ENCODE measurements around the gene LRRC4.

Gene LRRC4

DNA sequence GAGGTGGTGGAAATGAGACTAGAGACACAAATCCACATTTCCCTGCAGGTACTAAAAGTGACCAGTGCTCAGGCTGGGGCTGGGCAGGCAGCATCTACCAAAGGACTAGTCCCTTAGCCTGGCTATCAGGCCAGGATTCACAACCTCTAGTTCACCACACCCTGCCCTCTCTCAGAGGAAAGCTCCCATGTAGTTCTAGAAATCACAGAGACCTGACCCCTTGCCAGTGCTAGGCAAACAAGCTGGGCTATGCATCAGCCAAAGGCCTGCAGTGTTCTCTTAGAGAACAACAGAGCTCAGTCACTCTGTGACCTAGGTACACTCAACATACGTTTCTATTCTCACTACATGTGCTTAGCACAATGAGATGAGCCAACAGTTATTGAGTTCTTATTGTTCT, 26.7 kb upstream of the LRRC4 start:
- no peak for DNase-seq

DNA sequence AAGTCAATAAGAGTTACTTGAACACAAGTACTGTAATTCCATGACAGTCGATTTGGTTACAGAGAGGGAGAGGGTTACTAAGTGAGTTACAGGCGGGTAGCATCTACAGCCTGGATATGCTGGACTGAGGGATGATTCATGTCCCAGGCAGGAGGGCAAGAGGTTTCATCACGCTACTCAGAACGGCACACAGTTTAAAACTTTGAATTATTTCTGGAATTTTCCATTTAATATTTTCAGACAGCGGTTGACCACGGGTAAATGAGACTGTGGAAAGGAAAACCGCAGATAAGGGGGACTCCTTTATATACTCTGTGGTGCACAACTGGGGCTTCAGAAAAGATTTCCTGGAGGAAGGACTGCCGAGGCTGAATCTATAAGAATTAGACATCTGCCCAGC, 25.7 kb upstream of the LRRC4 start:
- no peak for DNase-seq

DNA sequence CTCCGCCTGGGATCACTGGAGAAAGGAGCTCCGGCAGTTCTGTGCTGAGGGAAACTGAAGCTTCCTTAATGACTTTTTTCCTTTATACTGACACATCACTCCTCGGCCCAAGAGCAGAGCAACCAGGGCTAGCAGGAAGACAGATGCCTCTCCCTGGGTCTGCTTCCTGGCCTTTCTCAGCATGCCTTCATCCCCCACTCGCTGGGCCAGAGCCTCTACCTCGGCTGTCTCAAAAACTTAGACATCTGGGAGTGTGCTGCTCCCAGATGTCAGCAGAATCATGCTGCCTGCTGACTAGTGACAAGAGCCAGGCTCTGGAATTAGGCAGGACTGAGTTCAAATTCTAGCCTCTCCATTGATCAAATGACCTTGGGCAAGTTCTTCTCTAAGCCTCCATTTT, 24.4 kb upstream of the LRRC4 start:
- DNase-seq: no peak

DNA sequence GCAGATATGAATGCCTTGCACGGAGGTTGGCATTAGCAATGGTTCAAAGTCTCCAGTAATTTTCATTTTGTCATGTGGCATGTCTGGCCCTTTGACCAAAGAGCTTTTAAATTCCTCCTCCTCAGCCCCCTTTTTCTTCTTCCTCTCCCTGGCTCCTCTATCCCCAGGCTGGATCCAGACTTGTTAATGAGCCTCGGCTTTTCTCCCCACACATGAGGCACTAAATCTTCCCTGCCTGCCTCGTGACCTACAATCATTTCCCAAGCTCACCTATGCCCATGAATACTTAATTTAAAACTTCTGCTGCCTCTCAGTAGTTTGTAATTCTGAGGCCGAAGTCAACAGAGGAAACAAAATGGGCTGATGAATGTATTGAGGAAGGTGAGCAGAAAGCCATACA, 23.3 kb upstream of the LRRC4 start:
- DNase-seq: no peak

DNA sequence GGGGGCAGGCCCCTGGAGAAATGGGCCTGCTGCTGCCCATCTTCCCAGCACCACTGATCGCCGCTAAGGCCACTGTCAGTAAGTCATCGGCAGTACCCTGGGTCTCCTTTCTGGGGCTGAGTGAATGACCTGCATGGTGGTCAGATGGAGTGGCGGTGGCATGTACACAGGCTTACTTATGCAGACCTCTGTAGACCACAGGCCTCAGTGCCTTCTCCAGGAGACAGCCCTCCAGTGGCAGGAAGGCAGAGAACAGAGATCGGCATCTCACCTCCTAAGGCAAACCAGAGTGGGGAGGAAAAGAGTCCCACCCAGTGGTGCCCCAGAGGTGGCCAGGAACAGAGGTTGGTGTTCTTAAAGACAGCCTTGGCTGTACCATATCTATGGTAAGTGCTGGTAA, 22.8 kb upstream of the LRRC4 start:
- DNase-seq: no peak

GRCh38 chr7:128053023-128053422, 21.8 kb upstream of the LRRC4 start:
- DNase-seq: peak in 1 of 2 donors; percentile 14

- no peak for DNase-seq
Observed at GRCh38 chr7:128052404-128052803, 21.2 kb upstream of the LRRC4 start.

GRCh38 chr7:128045766-128046165, 14.5 kb upstream of the LRRC4 start:
- no peak for DNase-seq

DNA sequence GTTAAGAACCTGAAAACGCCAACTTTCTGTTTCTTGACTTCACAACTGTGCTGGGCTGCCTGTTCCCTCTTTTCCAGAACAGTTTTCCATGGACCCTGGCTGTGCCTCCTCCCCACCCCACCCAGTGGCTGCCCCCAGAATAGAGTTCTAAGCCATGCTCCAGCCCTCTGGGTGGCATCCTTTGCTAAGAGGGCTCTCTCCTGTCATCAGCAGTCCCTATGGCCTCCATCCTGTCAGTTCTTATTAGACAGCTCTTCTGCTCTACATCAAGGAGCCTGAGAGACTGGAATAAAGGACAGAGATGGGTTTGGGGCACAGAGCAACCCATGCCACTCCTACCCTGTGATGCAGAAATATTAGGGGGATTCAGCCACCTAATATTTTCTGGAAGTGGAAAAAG, 13.9 kb upstream of the LRRC4 start:
- DNase-seq: no peak

- DNase-seq: no peak
Observed at GRCh38 chr7:128044064-128044463, 12.8 kb upstream of the LRRC4 start.

GRCh38 chr7:128042012-128042411, 10.8 kb upstream of the LRRC4 start:
- DNase-seq: no peak

GRCh38 chr7:128041203-128041602, 10.0 kb upstream of the LRRC4 start:
- no peak for DNase-seq

DNA sequence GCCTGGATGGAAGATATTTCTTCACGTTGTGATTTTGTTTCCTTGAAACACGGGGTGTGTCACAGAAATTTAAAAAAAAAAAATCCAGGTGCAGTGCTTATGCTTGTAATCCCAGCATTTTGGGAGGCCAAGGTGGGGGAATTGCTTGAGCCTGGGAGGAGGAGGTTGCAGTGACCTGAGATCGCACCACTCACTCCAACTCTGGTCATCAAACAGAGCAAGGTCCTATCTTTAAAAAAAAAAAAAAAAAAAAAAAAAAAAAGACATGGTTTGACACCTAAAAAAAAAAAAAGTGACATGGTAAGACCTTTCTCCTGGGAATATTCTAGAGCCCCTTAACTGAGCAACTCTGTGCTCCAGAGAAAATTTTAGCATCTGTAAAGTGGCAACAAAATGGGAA, 9.0 kb upstream of the LRRC4 start:
- no peak for DNase-seq

- DNase-seq: no peak
Observed at GRCh38 chr7:128039544-128039953, 8.3 kb upstream of the LRRC4 start.

- DNase-seq: no peak
Observed at GRCh38 chr7:128037880-128038619, 6.8 kb upstream of the LRRC4 start.

- DNase-seq: no peak
Observed at GRCh38 chr7:128037081-128037480, 5.8 kb upstream of the LRRC4 start.

DNA sequence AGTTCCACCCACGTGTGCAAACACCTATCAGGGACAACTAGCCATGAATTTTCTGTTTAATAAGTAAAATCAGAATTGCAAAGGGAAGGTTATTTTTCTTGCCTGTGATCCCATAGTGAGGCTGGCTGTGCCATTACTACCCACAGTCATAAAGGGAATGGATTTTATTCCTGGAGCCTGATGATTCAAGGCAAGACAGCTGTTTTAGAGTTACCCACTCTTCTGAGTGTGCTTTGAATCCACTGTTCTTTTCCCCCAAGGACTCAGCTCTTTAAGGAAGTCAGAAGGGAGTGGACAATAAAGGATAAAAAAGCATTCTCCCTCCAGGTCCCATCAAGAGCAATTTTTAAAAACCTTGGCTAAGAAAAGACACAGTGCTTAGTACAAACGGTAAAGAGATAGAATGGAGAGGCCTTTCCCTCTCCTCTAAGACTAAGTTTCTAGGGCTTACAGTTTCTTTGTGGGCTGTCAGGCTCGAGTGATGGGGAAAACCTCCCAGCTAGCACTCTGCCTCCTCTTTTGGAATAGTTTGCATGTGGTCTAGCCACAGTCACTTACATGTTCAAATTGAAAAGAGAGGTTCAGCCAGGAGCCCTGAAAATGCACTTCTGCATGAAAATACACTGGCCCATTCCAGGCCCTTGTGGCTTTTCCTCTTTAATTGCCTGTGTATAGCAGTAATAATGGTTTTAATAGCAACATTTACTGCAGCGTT, 5.1 kb upstream of the LRRC4 start:
- DNase-seq: no peak

DNA sequence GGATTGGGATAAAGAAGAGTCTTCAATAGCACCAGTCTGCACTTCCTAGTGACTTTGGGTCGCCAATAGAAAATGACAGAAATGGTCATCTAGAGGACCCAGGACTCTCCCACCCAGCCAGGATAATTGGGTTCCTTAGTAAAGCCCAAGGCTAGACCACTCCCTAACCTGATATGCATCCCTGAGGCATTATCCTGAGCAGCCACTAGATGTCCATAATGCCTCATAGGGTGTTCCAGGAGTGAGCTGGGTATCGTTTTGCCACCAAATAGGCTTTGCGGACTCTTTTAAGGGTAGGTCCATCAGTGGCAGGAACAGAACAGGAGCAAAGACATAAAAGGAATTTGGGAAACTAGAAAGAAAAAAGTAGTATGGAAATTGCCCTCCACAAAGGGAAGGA, 4.5 kb upstream of the LRRC4 start:
- DNase-seq: no peak

GRCh38 chr7:128034825-128035224, 3.6 kb upstream of the LRRC4 start:
- no peak for DNase-seq

DNA sequence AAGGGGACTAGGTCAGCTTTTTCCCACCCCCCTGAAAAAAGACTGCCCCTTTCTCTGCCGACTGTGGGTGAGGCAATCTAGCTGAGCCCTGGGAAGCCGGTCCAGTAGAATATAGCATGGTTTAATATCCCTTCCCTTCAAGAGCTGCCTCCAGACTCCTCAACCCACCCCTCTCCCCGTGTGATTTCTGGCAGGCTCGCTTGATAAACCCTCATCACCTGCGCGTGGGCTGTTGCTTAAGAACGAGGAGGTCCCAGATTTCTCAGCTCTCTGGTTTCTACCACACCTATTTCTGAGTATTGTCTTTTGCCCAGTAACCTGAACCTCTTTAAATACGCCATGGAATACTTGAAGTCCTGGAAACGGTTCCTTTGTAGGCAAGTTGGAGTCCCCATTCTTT, 2.0 kb upstream of the LRRC4 start:
- no peak for DNase-seq

GRCh38 chr7:128032605-128033235, 1.5 kb upstream of the LRRC4 start:
- no peak for DNase-seq

- peak; percentile 49 to 59 for DNase-seq
Observed at GRCh38 chr7:128031901-128032604, 816 bp upstream of the LRRC4 start.

GRCh38 chr7:128030263-128030653, 979 bp downstream of the LRRC4 start:
- no peak for DNase-seq

Data from CD4-positive, alpha-beta T cell treated with Interleukin-4 for 1 hour (primary cell).